HepG2 (cell line): ENCODE data around the gene EFNA2. TPM values are rescaled to one million over a fixed set of nuclear protein-coding genes. Genes with fewer than 3 reads are reported as not detected.
A peak's percentile ranks its signal among the peaks of the same experiment; 100 is the strongest.

Experiments used
- CENPX ChIP-seq: sonication (generic); formaldehyde crosslinking; IDR thresholded peaks from 2 replicates; pipeline ENCODE4 v1.9.0; 2021; ENCODE audit warnings: mild to moderate bottlenecking, missing genetic modification reagents, moderate library complexity
- ETV5 ChIP-seq: IDR thresholded peaks from 2 replicates; pipeline ENCODE4 v1.6.1; 2018; ENCODE audit warnings: missing biosample characterization, missing genetic modification reagents, inconsistent platforms, borderline replicate concordance
- FOXP4 ChIP-seq: sonication (generic); formaldehyde crosslinking; IDR thresholded peaks from 2 replicates; pipeline ENCODE4 v1.4.0; 2020; ENCODE audit warnings: missing genetic modification reagents
- HNRNPUL1 ChIP-seq: fragments of 200-400 bp; formaldehyde crosslinking; IDR thresholded peaks from 2 replicates; pipeline ENCODE4 v1.6.1; 2017; ENCODE audit warnings: low read depth, mild to moderate bottlenecking, low read length, moderate library complexity
- KDM6A ChIP-seq: IDR thresholded peaks from 2 replicates; pipeline ENCODE4 v1.6.1; 2016; ENCODE audit warnings: low read depth
- NCOA2 ChIP-seq: sonication (generic); formaldehyde crosslinking; IDR thresholded peaks from 2 replicates; pipeline ENCODE4 v1.8.0; 2022; ENCODE audit warnings: inconsistent platforms
- PREB ChIP-seq: sonication (generic); formaldehyde crosslinking; IDR thresholded peaks from 2 replicates; pipeline ENCODE4 v1.4.0; 2020; ENCODE audit warnings: missing genetic modification reagents
- REXO4 ChIP-seq: sonication (generic); formaldehyde crosslinking; IDR thresholded peaks from 2 replicates; pipeline ENCODE4 v1.8.0; 2022; ENCODE audit warnings: missing genetic modification reagents, mild to moderate bottlenecking, borderline replicate concordance
- SAP130 ChIP-seq: IDR thresholded peaks from 2 replicates; pipeline ENCODE4 v1.6.1; 2016; ENCODE audit warnings: low read depth
- ZNF101 ChIP-seq: sonication (generic); formaldehyde crosslinking; IDR thresholded peaks from 2 replicates; pipeline ENCODE4 v1.4.0; 2020; ENCODE audit warnings: mild to moderate bottlenecking, low read depth, missing genetic modification reagents, borderline replicate concordance
- ZNF251 ChIP-seq: sonication (generic); formaldehyde crosslinking; IDR thresholded peaks from 2 replicates; pipeline ENCODE4 v1.9.0; 2021; ENCODE audit warnings: mild to moderate bottlenecking, missing genetic modification reagents
- ZNF292 ChIP-seq: sonication (generic); formaldehyde crosslinking; IDR thresholded peaks from 2 replicates; pipeline ENCODE4 v1.8.1; 2022; ENCODE audit warnings: mild to moderate bottlenecking, low read depth, missing genetic modification reagents, borderline replicate concordance
- ZNF33B ChIP-seq: sonication (generic); formaldehyde crosslinking; IDR thresholded peaks from 2 replicates; pipeline ENCODE4 v1.5.1; 2020; ENCODE audit warnings: mild to moderate bottlenecking, missing genetic modification reagents
- ZNF512 ChIP-seq: sonication (generic); formaldehyde crosslinking; IDR thresholded peaks from 2 replicates; pipeline ENCODE4 v1.4.0; 2020; ENCODE audit warnings: mild to moderate bottlenecking, missing genetic modification reagents
- polyA plus RNA-seq, 8 experiments: library from polyadenylated mRNA; depleted of rRNA in 3 of 8; stranded (reverse) in 7 of 8; unstranded in 1 of 8; fragments of >200 nt; fragmentation: Illumina TruSeq in 4 of 8; extraction: Trizol in 4 of 8; gene quantifications; 2 replicates each; pipeline versions ENCODE4 v1.2.1 to v1.2.3, GENCODE V29; 2011 to 2016; ENCODE audit warnings: low read depth in 4 of 8, missing spikeins in 1 of 8, mixed read lengths in 1 of 8; ENCODE audit not compliant: insufficient read depth in 1 of 8
- total RNA-seq, 5 experiments: library from RNA; depleted of rRNA; stranded (reverse); fragments of >200 nt; fragmentation: Illumina TruSeq; extraction: Trizol; gene quantifications; 2 replicates each; pipeline ENCODE4 v1.2.3, GENCODE V29; 2016; ENCODE audit warnings: low read depth in 1 of 5
- TF ChIP-seq, protein P1 (sequence below): sonication (generic); formaldehyde crosslinking; conservative IDR thresholded peaks from 2 replicates; pipeline ENCODE4 v1.8.0; 2022; ENCODE audit warnings: mild to moderate bottlenecking, moderate library complexity, missing genetic modification reagents
- TF ChIP-seq, protein P2 (sequence below): sonication (generic); formaldehyde crosslinking; IDR thresholded peaks from 2 replicates; pipeline ENCODE4 v1.8.0; 2022; ENCODE audit warnings: missing genetic modification reagents, mild to moderate bottlenecking, moderate library complexity, borderline replicate concordance
- TF ChIP-seq, protein P3 (sequence below): sonication (generic); formaldehyde crosslinking; IDR thresholded peaks from 2 replicates; pipeline ENCODE4 v1.4.0; 2020; ENCODE audit warnings: missing genetic modification reagents

EFNA2 gene
- total and polyA plus RNA-seq, 2 of the 13 experiments (the other 11 are each of a cell fraction or from before 2014, with no cell fraction given), result 6.0 to 9.9 TPM

DNA sequence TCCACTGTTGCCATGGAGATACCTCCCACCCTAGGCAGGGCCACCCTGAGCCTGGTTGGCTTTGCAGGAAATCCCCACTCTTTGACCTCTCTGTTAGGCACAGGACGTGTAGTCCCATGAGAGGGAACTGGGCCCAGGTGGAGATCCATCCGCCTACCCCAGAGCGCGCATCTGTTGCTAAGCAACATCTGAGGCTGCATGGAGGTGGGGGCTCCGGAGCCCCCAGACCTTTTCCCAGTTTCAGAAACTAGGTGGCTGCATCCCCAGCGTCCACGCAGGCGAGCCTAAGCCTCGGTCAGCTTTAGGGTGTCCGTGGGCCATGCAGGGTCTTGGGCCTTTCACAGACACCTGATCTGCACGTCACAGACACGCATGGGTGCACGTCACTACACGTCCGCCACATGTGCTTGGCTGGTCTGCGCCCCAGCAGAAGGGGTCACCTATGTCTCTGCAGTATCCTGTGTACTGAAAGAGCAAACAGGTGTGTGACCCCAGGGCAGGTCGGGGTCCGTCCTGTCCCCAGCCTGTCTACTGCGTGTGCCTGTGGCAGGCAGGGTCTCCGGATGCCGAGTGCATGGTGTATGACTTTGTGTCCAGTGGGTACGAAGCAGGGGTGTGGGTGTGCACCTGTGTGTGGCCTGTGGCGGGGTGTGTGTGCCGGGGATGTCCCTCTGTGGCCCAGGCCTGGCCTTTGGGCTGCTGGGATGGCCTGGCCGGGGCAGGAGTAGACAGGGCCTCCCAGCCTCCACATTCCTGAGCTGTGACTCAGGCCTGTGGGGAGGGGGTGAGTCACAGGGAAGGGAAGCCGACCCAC, 20.7 kb upstream of the EFNA2 start (continued):
- no peak for TF ChIP-seq PREB
- TF ChIP-seq ZNF292 (CRISPR knock-in tag), result peak; percentile 91; the same call in 1 of the 2 replicates
- no peak; the same call in 1 of the 2 replicates for TF ChIP-seq ZNF33B (CRISPR knock-in tag)
- no peak for TF ChIP-seq KDM6A (CRISPR knock-in tag)
- peak; percentile 78 for TF ChIP-seq ETV5 (CRISPR knock-in tag)
- peak; percentile 77; the same call in 1 of the 2 replicates for TF ChIP-seq ZNF251 (CRISPR knock-in tag)
- no peak for TF ChIP-seq CENPX
- TF ChIP-seq ZNF101 (CRISPR knock-in tag), result no peak
- TF ChIP-seq, protein P1, sequence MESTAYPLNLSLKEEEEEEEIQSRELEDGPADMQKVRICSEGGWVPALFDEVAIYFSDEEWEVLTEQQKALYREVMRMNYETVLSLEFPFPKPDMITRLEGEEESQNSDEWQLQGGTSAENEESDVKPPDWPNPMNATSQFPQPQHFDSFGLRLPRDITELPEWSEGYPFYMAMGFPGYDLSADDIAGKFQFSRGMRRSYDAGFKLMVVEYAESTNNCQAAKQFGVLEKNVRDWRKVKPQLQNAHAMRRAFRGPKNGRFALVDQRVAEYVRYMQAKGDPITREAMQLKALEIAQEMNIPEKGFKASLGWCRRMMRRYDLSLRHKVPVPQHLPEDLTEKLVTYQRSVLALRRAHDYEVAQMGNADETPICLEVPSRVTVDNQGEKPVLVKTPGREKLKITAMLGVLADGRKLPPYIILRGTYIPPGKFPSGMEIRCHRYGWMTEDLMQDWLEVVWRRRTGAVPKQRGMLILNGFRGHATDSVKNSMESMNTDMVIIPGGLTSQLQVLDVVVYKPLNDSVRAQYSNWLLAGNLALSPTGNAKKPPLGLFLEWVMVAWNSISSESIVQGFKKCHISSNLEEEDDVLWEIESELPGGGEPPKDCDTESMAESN (CRISPR knock-in tag), result no peak; the same call in none of the 2 replicates
- no peak for TF ChIP-seq REXO4 (CRISPR knock-in tag)
- no peak for TF ChIP-seq HNRNPUL1
- peak; percentile 76; the same call in 1 of the 2 replicates for TF ChIP-seq FOXP4 (CRISPR knock-in tag)
- TF ChIP-seq, protein P2, sequence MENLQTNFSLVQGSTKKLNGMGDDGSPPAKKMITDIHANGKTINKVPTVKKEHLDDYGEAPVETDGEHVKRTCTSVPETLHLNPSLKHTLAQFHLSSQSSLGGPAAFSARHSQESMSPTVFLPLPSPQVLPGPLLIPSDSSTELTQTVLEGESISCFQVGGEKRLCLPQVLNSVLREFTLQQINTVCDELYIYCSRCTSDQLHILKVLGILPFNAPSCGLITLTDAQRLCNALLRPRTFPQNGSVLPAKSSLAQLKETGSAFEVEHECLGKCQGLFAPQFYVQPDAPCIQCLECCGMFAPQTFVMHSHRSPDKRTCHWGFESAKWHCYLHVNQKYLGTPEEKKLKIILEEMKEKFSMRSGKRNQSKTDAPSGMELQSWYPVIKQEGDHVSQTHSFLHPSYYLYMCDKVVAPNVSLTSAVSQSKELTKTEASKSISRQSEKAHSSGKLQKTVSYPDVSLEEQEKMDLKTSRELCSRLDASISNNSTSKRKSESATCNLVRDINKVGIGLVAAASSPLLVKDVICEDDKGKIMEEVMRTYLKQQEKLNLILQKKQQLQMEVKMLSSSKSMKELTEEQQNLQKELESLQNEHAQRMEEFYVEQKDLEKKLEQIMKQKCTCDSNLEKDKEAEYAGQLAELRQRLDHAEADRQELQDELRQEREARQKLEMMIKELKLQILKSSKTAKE, result peak; percentile 97
- no peak for TF ChIP-seq ZNF512
- peak; percentile 92 for TF ChIP-seq SAP130 (CRISPR knock-in tag)
- TF ChIP-seq NCOA2, result peak; percentile 78
- TF ChIP-seq, protein P3, sequence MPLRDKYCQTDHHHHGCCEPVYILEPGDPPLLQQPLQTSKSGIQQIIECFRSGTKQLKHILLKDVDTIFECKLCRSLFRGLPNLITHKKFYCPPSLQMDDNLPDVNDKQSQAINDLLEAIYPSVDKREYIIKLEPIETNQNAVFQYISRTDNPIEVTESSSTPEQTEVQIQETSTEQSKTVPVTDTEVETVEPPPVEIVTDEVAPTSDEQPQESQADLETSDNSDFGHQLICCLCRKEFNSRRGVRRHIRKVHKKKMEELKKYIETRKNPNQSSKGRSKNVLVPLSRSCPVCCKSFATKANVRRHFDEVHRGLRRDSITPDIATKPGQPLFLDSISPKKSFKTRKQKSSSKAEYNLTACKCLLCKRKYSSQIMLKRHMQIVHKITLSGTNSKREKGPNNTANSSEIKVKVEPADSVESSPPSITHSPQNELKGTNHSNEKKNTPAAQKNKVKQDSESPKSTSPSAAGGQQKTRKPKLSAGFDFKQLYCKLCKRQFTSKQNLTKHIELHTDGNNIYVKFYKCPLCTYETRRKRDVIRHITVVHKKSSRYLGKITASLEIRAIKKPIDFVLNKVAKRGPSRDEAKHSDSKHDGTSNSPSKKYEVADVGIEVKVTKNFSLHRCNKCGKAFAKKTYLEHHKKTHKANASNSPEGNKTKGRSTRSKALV (CRISPR knock-in tag), result no peak
